SKM-1 (cell line): ENCODE data around the gene ADAM19.

Source experiments
- DNase-seq: peaks from one replicate; lab custom pipeline; 2025; ENCODE audit not compliant: unreplicated experiment; lab: John Stamatoyannopoulos, UW

The ADAM19 gene

GRCh38 chr5:157544623-157544989 is 31.0 kb downstream of the ADAM19 start:
- DNase-seq = no peak

GRCh38 chr5:157543825-157544622 is 31.6 kb downstream of the ADAM19 start:
- DNase-seq = no peak

GRCh38 chr5:157542282-157543000 is 33.1 kb downstream of the ADAM19 start:
- DNase-seq = no peak

- DNase-seq = no peak
Measured at GRCh38 chr5:157541447-157542118, 34.0 kb downstream of the ADAM19 start.

GRCh38 chr5:157540707-157541446 is 34.7 kb downstream of the ADAM19 start:
- no peak for DNase-seq

GRCh38 chr5:157540124-157540523 is 35.5 kb downstream of the ADAM19 start:
- no peak for DNase-seq

GRCh38 chr5:157539503-157540022 is 36.0 kb downstream of the ADAM19 start:
- no peak for DNase-seq

GRCh38 chr5:157538311-157538710 is 37.3 kb downstream of the ADAM19 start:
- DNase-seq = no peak

- no peak for DNase-seq
Measured at GRCh38 chr5:157535042-157535865, 40.3 kb downstream of the ADAM19 start.

- DNase-seq = no peak
Measured at GRCh38 chr5:157533011-157533481, 42.5 kb downstream of the ADAM19 start.

GRCh38 chr5:157532022-157532421 is 43.6 kb downstream of the ADAM19 start:
- no peak for DNase-seq

- no peak for DNase-seq
Measured at GRCh38 chr5:157530226-157530972, 45.2 kb downstream of the ADAM19 start.

GRCh38 chr5:157529002-157529401 is 46.6 kb downstream of the ADAM19 start:
- no peak for DNase-seq

GRCh38 chr5:157528036-157528632 is 47.4 kb downstream of the ADAM19 start:
- DNase-seq = no peak

- no peak for DNase-seq
Measured at GRCh38 chr5:157524887-157525286, 50.7 kb downstream of the ADAM19 start.

GRCh38 chr5:157523976-157524375 is 51.6 kb downstream of the ADAM19 start:
- DNase-seq = no peak

- no peak for DNase-seq
Measured at GRCh38 chr5:157521704-157522029, 53.9 kb downstream of the ADAM19 start.

- DNase-seq = no peak
Measured at GRCh38 chr5:157520911-157521703, 54.5 kb downstream of the ADAM19 start.
